HepG2 (cell line): ENCODE data around the gene MAMSTR. TPM values are rescaled to one million over a fixed set of nuclear protein-coding genes. Genes with fewer than 3 reads are reported as not detected.

Source experiments
- AHDC1 ChIP-seq: sonication (generic); formaldehyde crosslinking; IDR thresholded peaks from 2 replicates; pipeline ENCODE4 v1.5.1; 2020; ENCODE audit warnings: mild to moderate bottlenecking, missing genetic modification reagents, borderline replicate concordance
- GMEB1 ChIP-seq: sonication (generic); formaldehyde crosslinking; IDR thresholded peaks from 2 replicates; pipeline ENCODE4 v1.5.1; 2020; ENCODE audit warnings: missing genetic modification reagents, mild to moderate bottlenecking, borderline replicate concordance
- GTF3A ChIP-seq: sonication (generic); formaldehyde crosslinking; conservative IDR thresholded peaks from 2 replicates; pipeline ENCODE4 v1.4.0; 2020; ENCODE audit warnings: mild to moderate bottlenecking, missing genetic modification reagents
- KDM2A ChIP-seq: sonication (generic); formaldehyde crosslinking; IDR thresholded peaks from 2 replicates; pipeline ENCODE4 v1.4.0; 2020; ENCODE audit warnings: low read depth, missing genetic modification reagents, borderline replicate concordance
- KDM6A ChIP-seq: IDR thresholded peaks from 2 replicates; pipeline ENCODE4 v1.6.1; 2016; ENCODE audit warnings: low read depth
- RFXAP ChIP-seq: sonication (generic); formaldehyde crosslinking; IDR thresholded peaks from 2 replicates; pipeline ENCODE4 v1.4.0; 2020; ENCODE audit warnings: missing genetic modification reagents, borderline replicate concordance
- ZBTB1 ChIP-seq: sonication (generic); formaldehyde crosslinking; IDR thresholded peaks from 2 replicates; pipeline ENCODE4 v1.4.0; 2020; ENCODE audit warnings: missing genetic modification reagents, borderline replicate concordance
- ZBTB7B ChIP-seq: sonication (generic); formaldehyde crosslinking; IDR thresholded peaks from 2 replicates; pipeline ENCODE4 v1.4.0; 2020; ENCODE audit warnings: missing genetic modification reagents
- ZKSCAN1 ChIP-seq: fragments of 150-350 bp; IDR thresholded peaks from 2 replicates; pipeline ENCODE4 v1.6.1; 2014; ENCODE audit warnings: low read length
- ZNF24 ChIP-seq: fragments of 450-650 bp; IDR thresholded peaks from 2 replicates; pipeline ENCODE4 v1.6.1; 2017; ENCODE audit warnings: antibody characterized with exemption, mild to moderate bottlenecking
- ZNF543 ChIP-seq: sonication (generic); formaldehyde crosslinking; IDR thresholded peaks from 2 replicates; pipeline ENCODE4 v1.4.0; 2020; ENCODE audit warnings: mild to moderate bottlenecking, missing genetic modification reagents
- ZNF670 ChIP-seq: sonication (generic); formaldehyde crosslinking; IDR thresholded peaks from 2 replicates; pipeline ENCODE4 v1.8.0; 2022; ENCODE audit warnings: mild to moderate bottlenecking, missing genetic modification reagents, borderline replicate concordance
- ZUFSP ChIP-seq: sonication (generic); formaldehyde crosslinking; IDR thresholded peaks from 2 replicates; pipeline ENCODE4 v1.9.0; 2021; ENCODE audit warnings: missing genetic modification reagents, mild to moderate bottlenecking, borderline replicate concordance
- polyA plus RNA-seq, 8 experiments: library from polyadenylated mRNA; depleted of rRNA in 3 of 8; stranded (reverse) in 7 of 8; unstranded in 1 of 8; fragments of >200 nt; fragmentation: Illumina TruSeq in 4 of 8; extraction: Trizol in 4 of 8; gene quantifications; 2 replicates each; pipeline versions ENCODE4 v1.2.1 to v1.2.3, GENCODE V29; 2011 to 2016; ENCODE audit warnings: low read depth in 4 of 8, missing spikeins in 1 of 8, mixed read lengths in 1 of 8; ENCODE audit not compliant: insufficient read depth in 1 of 8
- total RNA-seq, 5 experiments: library from RNA; depleted of rRNA; stranded (reverse); fragments of >200 nt; fragmentation: Illumina TruSeq; extraction: Trizol; gene quantifications; 2 replicates each; pipeline ENCODE4 v1.2.3, GENCODE V29; 2016; ENCODE audit warnings: low read depth in 1 of 5
- TF ChIP-seq, protein P1 (sequence below): sonication (generic); formaldehyde crosslinking; IDR thresholded peaks from 2 replicates; pipeline ENCODE4 v1.5.0; 2020; ENCODE audit warnings: mild to moderate bottlenecking, missing genetic modification reagents
- TF ChIP-seq, protein P2 (sequence below): sonication (generic); formaldehyde crosslinking; IDR thresholded peaks from 2 replicates; pipeline ENCODE4 v1.5.0; 2020; ENCODE audit warnings: mild to moderate bottlenecking, missing genetic modification reagents

The MAMSTR gene
- total and polyA plus RNA-seq, 2 of the 13 experiments (the other 11 are each of a cell fraction or from before 2014, with no cell fraction given): 2.2 to 2.4 TPM

GRCh38 chr19:48713864-48714755 is 5.4 kb downstream of the MAMSTR start (continued):
- TF ChIP-seq AHDC1: no peak
- TF ChIP-seq ZNF670 (CRISPR knock-in tag): no peak
- TF ChIP-seq ZUFSP (CRISPR knock-in tag): no peak
- no peak for TF ChIP-seq ZBTB1 (CRISPR knock-in tag)
- no peak for TF ChIP-seq ZKSCAN1
- peak; percentile 37; the same call in 1 of the 2 replicates for TF ChIP-seq ZBTB7B
- no peak for TF ChIP-seq GTF3A (CRISPR knock-in tag)
- TF ChIP-seq ZNF543: no peak
- peak; percentile 58; the same call in 1 of the 2 replicates for TF ChIP-seq GMEB1
- TF ChIP-seq KDM2A (CRISPR knock-in tag): peak; percentile 92
- TF ChIP-seq RFXAP (CRISPR knock-in tag): peak; percentile 82; the same call in 1 of the 2 replicates
- TF ChIP-seq KDM6A (CRISPR knock-in tag): no peak
- TF ChIP-seq, protein P1, sequence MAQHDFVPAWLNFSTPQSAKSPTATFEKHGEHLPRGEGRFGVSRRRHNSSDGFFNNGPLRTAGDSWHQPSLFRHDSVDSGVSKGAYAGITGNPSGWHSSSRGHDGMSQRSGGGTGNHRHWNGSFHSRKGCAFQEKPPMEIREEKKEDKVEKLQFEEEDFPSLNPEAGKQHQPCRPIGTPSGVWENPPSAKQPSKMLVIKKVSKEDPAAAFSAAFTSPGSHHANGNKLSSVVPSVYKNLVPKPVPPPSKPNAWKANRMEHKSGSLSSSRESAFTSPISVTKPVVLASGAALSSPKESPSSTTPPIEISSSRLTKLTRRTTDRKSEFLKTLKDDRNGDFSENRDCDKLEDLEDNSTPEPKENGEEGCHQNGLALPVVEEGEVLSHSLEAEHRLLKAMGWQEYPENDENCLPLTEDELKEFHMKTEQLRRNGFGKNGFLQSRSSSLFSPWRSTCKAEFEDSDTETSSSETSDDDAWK (CRISPR knock-in tag): no peak
- TF ChIP-seq, protein P2, sequence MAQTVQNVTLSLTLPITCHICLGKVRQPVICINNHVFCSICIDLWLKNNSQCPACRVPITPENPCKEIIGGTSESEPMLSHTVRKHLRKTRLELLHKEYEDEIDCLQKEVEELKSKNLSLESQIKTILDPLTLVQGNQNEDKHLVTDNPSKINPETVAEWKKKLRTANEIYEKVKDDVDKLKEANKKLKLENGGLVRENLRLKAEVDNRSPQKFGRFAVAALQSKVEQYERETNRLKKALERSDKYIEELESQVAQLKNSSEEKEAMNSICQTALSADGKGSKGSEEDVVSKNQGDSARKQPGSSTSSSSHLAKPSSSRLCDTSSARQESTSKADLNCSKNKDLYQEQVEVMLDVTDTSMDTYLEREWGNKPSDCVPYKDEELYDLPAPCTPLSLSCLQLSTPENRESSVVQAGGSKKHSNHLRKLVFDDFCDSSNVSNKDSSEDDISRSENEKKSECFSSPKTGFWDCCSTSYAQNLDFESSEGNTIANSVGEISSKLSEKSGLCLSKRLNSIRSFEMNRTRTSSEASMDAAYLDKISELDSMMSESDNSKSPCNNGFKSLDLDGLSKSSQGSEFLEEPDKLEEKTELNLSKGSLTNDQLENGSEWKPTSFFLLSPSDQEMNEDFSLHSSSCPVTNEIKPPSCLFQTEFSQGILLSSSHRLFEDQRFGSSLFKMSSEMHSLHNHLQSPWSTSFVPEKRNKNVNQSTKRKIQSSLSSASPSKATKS (CRISPR knock-in tag): no peak
- TF ChIP-seq ZNF24: no peak
